Testis (tissue), 2 donors: ENCODE data around the gene FEM1A.

Source experiments
- POLR2A ChIP-seq: fragments of 450-650 bp; IDR thresholded peaks from one replicate; pipeline ENCODE4 v1.6.1; 2017; ENCODE audit warnings: antibody characterized with exemption, mild to moderate bottlenecking, moderate library complexity
- TF ChIP-seq, protein P1 (sequence below), 3 experiments: fragments of 450-650 bp in 2 of 3; fragments of 200-600 bp in 1 of 3; sonication (generic) in 1 of 3; IDR thresholded peaks; one replicate each; pipeline ENCODE4 v1.5.1; 2016 to 2019; ENCODE audit warnings: antibody characterized with exemption in 3 of 3, mild to moderate bottlenecking in 2 of 3, moderate library complexity in 1 of 3

DNA sequence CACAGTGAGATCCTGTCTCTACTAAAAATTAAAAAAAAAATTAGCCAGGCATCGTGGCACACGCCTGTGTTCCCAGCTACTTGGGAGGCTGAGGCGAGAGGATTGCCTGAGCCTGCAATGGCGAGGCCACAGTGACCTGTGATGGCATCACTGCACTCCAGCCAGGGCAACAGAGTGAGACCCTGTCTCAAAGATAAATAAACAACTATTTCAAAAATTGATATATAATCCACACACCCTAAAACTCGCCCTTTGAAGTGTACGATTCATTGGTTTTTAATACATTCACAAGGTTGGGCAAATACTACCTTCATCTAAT, 52.1 kb downstream of the FEM1A start:
- TF ChIP-seq, protein P1, sequence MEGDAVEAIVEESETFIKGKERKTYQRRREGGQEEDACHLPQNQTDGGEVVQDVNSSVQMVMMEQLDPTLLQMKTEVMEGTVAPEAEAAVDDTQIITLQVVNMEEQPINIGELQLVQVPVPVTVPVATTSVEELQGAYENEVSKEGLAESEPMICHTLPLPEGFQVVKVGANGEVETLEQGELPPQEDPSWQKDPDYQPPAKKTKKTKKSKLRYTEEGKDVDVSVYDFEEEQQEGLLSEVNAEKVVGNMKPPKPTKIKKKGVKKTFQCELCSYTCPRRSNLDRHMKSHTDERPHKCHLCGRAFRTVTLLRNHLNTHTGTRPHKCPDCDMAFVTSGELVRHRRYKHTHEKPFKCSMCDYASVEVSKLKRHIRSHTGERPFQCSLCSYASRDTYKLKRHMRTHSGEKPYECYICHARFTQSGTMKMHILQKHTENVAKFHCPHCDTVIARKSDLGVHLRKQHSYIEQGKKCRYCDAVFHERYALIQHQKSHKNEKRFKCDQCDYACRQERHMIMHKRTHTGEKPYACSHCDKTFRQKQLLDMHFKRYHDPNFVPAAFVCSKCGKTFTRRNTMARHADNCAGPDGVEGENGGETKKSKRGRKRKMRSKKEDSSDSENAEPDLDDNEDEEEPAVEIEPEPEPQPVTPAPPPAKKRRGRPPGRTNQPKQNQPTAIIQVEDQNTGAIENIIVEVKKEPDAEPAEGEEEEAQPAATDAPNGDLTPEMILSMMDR (IDR thresholded peaks at IDR 0.05): no peak
- no peak for TF ChIP-seq POLR2A
